NCI-H460 (cell line): ENCODE results near the gene GOLT1A. TPM values are rescaled to one million over a fixed set of nuclear protein-coding genes. Genes with fewer than 3 reads are reported as not detected.

Experiments used
- DNase-seq: peaks from one replicate; pipeline ENCODE4 v3.0.0-alpha.2; 2016; ENCODE audit warnings: low read depth; ENCODE audit errors: extremely low read depth
- total RNA-seq: library from RNA; depleted of rRNA; stranded (reverse); fragments of >200 nt; shearing (Covaris generic); gene quantifications from 2 replicates; pipeline ENCODE4 v1.2.3, GENCODE V29; 2014

The GOLT1A gene
- total RNA-seq, 1 experiment from 2014 or later: not detected

GRCh38 chr1:204194080-204194479, 19.7 kb downstream of the GOLT1A start:
- DNase-seq: no peak

- DNase-seq: no peak
Measured at GRCh38 chr1:204192589-204193352, 21.0 kb downstream of the GOLT1A start.

- no peak for DNase-seq
Measured at GRCh38 chr1:204192046-204192445, 21.7 kb downstream of the GOLT1A start.

- no peak for DNase-seq
Measured at GRCh38 chr1:204191456-204191855, 22.3 kb downstream of the GOLT1A start.

GRCh38 chr1:204190212-204191211, 23.3 kb downstream of the GOLT1A start:
- DNase-seq: no peak

GRCh38 chr1:204188959-204189639, 24.7 kb downstream of the GOLT1A start:
- no peak for DNase-seq

- no peak for DNase-seq
Measured at GRCh38 chr1:204186597-204186996, 27.2 kb downstream of the GOLT1A start.

- no peak for DNase-seq
Measured at GRCh38 chr1:204181116-204181515, 32.7 kb downstream of the GOLT1A start.

- no peak for DNase-seq
Measured at GRCh38 chr1:204180133-204180532, 33.7 kb downstream of the GOLT1A start.

GRCh38 chr1:204178487-204179281, 35.1 kb downstream of the GOLT1A start:
- DNase-seq: no peak

GRCh38 chr1:204177133-204177532, 36.7 kb downstream of the GOLT1A start:
- no peak for DNase-seq

- DNase-seq: no peak
Measured at GRCh38 chr1:204176049-204176448, 37.7 kb downstream of the GOLT1A start.

- no peak for DNase-seq
Measured at GRCh38 chr1:204174958-204175357, 38.8 kb downstream of the GOLT1A start.

GRCh38 chr1:204172404-204173029, 41.3 kb downstream of the GOLT1A start:
- no peak for DNase-seq

- no peak for DNase-seq
Measured at GRCh38 chr1:204171751-204172178, 42.0 kb downstream of the GOLT1A start.

- no peak for DNase-seq
Measured at GRCh38 chr1:204170494-204171155, 43.2 kb downstream of the GOLT1A start.

GRCh38 chr1:204169858-204170257, 43.9 kb downstream of the GOLT1A start:
- DNase-seq: no peak

GRCh38 chr1:204167730-204168129, 46.1 kb downstream of the GOLT1A start:
- no peak for DNase-seq

GRCh38 chr1:204166219-204166618, 47.6 kb downstream of the GOLT1A start, which contains the start of gene REN:
Gene REN (minus strand): TSS chr1:204166337. CDS start chr1:204166293, 44 bp downstream.
- DNase-seq: no peak
